Right forelimb (tissue), 1 donor: Measurements from ENCODE around the gene ITGB1BP2.
"Not testable (repeated sequence)": the region's sequence is repeated elsewhere in the genome, so short reads cannot be mapped to it uniquely, and the experiment has no call there.

Source experiments
- DNase-seq: peaks from one replicate; pipeline ENCODE4 v3.0.0-alpha.2; 2018

The ITGB1BP2 gene

GRCh38 chrX:71301195-71301924 is at the start of gene ITGB1BP2:
Gene ITGB1BP2, plus strand, starts transcription at chrX:71301750. Its CDS starts 57 bp downstream, at chrX:71301807.
- DNase-seq = no peak

- DNase-seq = no peak
Observed at GRCh38 chrX:71252221-71252620, 49.3 kb upstream of the ITGB1BP2 start.

- DNase-seq = peak; percentile 68
Observed at GRCh38 chrX:71253253-71254091, 48.1 kb upstream of the ITGB1BP2 start.

GRCh38 chrX:71254092-71254963 is 47.2 kb upstream of the ITGB1BP2 start, which contains the start of gene ZMYM3:
Gene ZMYM3, minus strand, starts transcription at chrX:71254140. Its CDS starts 885 bp downstream, at chrX:71253255.
- peak; percentile 88 for DNase-seq

GRCh38 chrX:71256051-71256450 is 45.5 kb upstream of the ITGB1BP2 start:
- DNase-seq = no peak

- no peak for DNase-seq
Observed at GRCh38 chrX:71256856-71257255, 44.7 kb upstream of the ITGB1BP2 start.

- DNase-seq = not testable (repeated sequence)
Observed at GRCh38 chrX:71268624-71269023, 32.9 kb upstream of the ITGB1BP2 start.

GRCh38 chrX:71269801-71270395 is 31.7 kb upstream of the ITGB1BP2 start:
- DNase-seq = no peak

- DNase-seq = not testable (repeated sequence)
Observed at GRCh38 chrX:71272313-71272712, 29.2 kb upstream of the ITGB1BP2 start.

GRCh38 chrX:71281300-71281699 is 20.2 kb upstream of the ITGB1BP2 start:
- not testable (repeated sequence) for DNase-seq

- no peak for DNase-seq
Observed at GRCh38 chrX:71282514-71283402, 18.8 kb upstream of the ITGB1BP2 start.

- peak; percentile 88 for DNase-seq
Observed at GRCh38 chrX:71283403-71284143, 18.0 kb upstream of the ITGB1BP2 start, which contains the start of gene NONO. Gene NONO, plus strand, starts transcription at chrX:71283635. Its CDS starts 7,003 bp downstream, at chrX:71290638.

GRCh38 chrX:71285929-71286328 is 15.6 kb upstream of the ITGB1BP2 start:
- no peak for DNase-seq

- DNase-seq = no peak
Observed at GRCh38 chrX:71291381-71291780, 10.2 kb upstream of the ITGB1BP2 start.

GRCh38 chrX:71292669-71293365 is 8.7 kb upstream of the ITGB1BP2 start:
- no peak for DNase-seq

- no peak for DNase-seq
Observed at GRCh38 chrX:71296806-71297205, 4.7 kb upstream of the ITGB1BP2 start.

GRCh38 chrX:71298119-71298518 is 3.4 kb upstream of the ITGB1BP2 start:
- DNase-seq = no peak

- not testable (repeated sequence) for DNase-seq
Observed at GRCh38 chrX:71300064-71300463, 1.5 kb upstream of the ITGB1BP2 start.

GRCh38 chrX:71300495-71300894 is 1.1 kb upstream of the ITGB1BP2 start:
- not testable (repeated sequence) for DNase-seq
